Stimulated activated CD4-positive, alpha-beta T cell treated with anti-CD3 and anti-CD28 coated beads, Interleukin-12 subunit alpha, Interleukin-12 subunit beta, amount 100 ng/mL, for 4 hours (primary cell): ENCODE data around the gene FAAP24.
"Not testable (repeated sequence)": the region's sequence is repeated elsewhere in the genome, so short reads cannot be mapped to it uniquely, and the experiment has no call there.

ENCODE experiments used
- DNase-seq: peaks from one replicate; pipeline ENCODE4 v3.0.0-alpha.2; 2020

FAAP24 gene

DNA sequence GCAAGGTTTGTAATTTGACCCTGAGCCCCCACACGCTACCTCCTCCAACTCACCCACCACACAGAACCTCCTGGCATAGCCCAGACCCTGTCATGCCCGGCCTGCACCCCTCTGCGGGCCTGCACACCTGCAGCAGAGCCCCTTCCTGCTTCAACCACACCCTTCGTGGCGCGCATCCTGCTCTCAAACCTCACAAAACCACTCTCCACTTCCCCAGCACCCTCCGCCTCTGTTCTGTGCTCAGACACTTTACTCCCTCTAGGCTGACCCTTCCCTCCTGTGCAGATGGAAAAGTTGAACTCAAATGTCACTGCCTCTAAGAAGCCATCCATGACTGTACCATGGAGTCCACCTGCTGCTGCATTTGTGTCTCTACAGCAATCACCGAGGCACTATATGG, 28.5 kb downstream of the FAAP24 start:
- DNase-seq: no peak

DNA sequence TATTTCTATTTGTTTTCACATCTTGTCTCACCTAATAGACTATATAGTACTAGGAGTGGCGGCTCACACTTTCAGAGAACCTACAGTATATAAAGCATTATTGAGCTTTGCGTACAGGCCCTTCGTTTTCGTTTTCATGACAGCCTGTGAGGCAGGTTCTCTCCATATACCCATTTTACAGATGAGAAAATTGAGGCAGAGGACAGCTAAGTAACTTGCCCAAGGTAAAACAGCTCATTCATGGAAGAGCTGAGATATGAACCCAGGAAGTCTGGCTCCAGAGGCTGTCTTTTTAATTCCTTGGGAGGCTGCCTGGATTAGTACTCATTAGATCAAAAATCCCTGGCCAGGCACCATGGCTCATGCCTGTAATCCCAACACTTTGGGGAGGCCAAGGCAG, 28.9 kb downstream of the FAAP24 start:
- no peak for DNase-seq

DNA sequence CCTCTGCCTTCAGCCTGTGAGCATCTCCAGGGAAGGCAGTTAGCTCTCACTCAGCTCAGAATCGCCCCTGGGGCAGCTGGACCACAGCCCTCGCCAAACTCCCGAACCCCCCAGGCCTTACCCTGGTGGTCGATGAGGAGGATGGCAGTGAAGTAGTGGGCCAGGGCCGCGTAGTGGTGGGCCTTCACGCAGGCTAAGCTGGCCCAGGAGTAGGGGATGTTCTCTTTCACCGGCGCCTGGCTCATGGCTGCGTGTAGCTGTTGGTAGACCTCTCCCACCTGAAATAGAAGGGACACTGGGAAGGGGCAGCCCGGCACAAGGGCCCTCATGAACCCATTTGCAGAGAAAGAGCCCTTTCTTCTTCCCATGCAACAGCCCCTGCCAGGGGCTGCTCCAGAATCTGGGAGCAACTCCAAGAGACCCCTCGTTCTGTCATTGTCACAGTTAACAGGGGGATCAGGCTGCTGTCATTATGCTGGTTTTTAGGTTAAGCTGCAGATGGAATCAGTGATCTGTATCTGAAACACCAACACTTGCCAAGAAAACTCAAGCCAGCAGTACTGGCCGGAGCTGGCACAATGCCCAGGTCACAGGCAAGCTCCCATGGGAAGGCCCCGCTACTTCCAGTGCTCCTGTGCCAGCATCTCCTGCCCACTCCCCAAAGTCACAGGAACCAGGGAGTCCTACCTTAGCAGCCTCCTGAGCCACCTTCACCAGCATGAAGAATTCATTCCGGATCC, 30.3 kb downstream of the FAAP24 start:
- not testable (repeated sequence) for DNase-seq

DNA sequence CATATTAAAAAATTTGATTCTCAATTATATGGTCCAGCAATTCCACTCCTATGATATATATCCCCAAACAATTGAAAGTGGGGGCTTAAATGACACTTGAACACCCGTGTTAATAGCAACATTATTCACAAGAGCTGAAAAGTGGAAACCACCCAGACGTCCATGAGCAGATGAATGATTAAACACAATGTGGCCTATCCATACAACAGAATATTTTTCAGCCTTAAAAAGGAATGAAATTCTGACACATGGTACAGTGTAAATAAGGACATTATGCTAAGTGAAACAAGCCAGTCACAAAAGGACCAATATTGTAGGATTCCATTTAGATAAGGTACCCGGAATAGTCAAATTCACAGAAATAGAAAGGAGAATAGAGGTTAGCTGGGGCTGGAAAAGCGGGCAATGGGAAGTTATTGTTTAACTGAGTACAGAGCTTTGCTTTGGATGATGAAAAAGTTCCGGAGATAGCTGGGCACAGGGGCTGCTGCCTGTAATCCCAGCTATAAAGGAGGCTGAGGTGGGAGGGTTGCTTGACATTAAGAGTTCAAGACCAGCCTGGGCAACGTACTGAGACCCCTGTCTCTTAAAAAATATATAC, 31.5 kb downstream of the FAAP24 start:
- not testable (repeated sequence) for DNase-seq

DNA sequence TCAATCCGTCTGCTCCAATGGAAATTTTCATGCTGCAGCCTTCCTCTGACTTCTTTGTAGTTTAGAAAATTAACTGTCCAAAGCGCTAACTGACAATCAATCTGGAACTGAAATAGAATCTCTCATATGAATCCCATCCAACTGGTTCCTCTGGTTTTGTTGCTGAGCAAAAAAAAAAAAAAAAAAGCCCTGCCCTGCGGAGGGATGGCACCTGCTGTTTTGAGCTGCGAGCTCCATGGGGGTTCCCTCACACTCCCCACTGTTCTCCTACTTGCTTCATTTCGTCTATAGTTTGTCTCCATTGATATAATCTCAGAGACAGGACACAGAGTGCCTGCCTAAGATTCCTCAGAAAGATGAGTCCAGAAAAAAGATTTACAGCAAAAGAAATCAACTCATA, 33.4 kb downstream of the FAAP24 start:
- no peak for DNase-seq

DNA sequence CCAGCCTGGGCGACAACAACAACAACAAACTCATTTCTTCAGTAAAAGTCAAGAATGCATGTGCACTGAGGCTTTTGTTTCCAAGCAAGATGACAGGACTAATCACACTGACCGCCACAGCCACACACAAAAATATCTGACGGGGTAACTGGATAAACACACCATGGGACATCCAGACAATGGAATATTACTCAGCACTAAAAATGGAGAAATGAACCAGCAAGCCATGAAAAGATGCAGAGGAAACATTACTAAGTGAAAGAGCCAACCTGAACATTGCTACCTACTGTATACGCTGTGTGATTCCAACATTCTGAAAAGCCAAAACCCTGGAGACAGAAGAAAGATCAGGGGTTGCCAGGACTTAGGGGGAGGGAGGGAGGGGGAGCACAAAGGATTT, 36.7 kb downstream of the FAAP24 start:
- DNase-seq: no peak

DNA sequence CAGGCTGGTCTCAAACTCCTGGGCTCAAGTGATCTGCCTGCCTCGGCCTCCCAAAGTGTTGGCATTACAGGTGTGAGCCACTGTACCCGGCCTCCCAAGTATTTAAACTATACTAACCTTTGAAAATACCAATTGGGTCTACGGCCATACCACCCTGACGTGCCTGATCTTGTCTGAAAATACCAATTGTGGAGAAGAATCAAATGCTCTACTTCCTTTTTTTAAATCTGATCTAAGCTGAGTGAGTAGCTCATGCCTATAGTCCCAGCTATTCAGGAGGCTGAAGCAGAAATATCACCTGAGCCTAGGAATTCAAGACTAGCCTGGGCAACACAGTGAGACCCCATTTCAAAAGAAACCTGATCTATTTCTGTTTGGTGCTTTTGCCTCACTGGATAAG, 38.8 kb downstream of the FAAP24 start:
- not testable (repeated sequence) for DNase-seq

DNA sequence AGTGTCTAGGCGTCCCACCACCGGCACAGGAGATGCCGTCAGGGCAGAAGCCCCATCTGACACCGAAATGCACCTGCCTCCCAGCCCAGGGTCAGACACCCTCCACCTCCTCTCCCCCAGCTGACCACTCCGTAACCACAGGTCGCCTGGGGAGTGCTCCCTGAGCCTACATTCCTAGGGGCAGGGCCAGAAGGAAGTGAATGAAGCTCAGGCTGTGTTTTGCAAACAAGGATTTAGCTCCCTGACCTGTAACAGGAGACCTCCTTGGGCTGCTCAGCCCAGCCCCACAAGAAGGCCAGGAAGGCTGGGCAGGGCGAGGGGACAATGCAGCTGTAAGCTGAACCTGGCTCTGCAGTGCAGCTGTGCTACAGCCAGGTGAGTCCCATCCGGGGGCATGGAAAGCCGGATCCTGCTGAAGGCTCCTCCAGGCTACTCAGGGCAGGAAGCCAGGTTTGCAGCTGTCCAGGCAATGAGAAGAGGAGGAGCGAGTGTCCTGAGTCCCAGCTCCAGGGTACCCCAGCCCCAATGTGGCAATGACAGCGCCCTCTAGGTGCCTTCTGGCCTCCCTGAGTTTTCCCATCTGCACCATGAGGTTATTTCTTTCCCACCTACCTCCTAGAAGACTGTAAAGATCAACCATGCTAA, 50.6 kb downstream of the FAAP24 start:
- no peak for DNase-seq

DNA sequence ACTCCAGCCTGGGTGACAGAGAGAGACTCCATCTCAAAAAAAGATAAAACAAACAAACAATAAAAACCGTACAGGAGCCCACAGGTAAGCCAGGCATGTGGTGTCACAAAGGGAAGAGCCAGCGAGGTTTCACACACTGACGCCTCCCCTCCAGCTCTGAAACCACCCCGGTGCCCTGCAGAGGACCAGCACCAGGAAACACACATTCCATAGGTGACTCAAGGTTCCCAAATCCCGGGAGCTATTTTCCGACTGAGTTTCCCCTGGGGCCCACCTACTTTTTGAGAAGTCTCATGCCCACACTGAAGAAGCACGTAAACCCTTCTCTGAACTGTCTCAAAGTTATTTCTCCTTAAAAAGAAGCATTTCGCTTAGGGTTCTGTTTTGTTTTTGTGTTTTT, 52.4 kb downstream of the FAAP24 start:
- DNase-seq: no peak

DNA sequence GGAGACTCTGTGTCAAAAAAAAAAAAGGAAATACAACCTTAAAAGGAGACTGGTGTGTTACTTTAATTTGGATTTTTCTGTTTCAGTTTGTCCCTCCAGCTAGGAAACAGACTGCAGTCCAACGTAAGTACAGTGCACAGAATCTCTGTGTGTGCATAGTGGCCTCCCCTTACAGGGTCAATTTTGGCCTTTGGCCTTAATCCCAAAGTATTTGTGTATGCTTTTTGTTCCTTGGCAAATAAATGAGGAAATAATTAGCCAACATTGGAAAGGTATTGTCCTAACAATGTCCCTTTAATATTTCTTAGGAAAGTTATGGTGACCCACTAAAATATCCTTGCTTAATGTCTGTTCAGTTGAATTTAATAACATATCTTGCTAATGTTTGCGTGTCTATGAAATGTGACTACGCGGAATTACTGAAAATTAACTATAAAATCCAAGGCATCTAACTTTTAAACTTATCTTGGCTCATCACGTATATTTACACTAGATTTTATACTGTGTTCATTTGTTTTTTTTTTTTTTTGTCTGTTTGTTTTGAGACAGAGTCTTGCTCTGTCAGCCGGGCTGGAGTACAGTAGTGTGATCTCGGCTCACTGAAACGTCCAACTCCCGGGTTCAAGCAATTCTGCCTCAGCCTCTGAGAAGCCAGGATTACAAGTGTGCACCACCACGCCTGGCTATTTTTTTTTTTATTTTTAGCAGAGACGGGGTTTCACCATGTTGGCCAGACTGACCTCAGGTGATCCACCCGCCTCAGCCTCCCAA, 53.6 kb downstream of the FAAP24 start:
- not testable (repeated sequence) for DNase-seq

DNA sequence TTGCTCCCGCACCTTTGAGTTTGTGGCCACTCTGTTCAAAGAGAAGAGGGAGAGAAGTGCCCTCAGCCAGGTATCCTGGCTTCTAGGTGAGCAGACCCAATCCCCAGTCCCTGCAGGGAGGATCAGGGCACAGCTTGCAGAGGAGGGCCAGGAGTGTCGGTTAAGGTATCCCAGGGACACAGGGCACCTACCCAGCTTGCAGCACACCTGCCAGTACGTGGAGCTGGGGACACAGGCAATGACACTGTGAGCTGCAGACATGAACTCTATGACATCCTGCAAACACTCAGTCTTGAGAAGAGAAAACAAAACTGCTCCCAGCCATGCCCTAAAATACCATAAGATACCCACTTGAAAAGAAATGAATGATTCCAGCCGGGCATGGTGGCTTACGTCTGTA, 54.6 kb downstream of the FAAP24 start:
- DNase-seq: not testable (repeated sequence)
